ENCODE data around the gene SSTR4. TPM values are rescaled to one million over a fixed set of nuclear protein-coding genes. Genes with fewer than 3 reads are reported as not detected.

Gene SSTR4
- total and polyA plus RNA-seq, 2 of the 13 experiments (the other 11 are each of a cell fraction or from before 2014, with no cell fraction given) = not detected

- TF ChIP-seq ZNF124 (CRISPR knock-in tag; IDR thresholded peaks at IDR 0.05) (no peak), ZNF558 (CRISPR knock-in tag; IDR thresholded peaks at IDR 0.05; ENCODE audit: borderline replicate concordance) (no peak), FOXO1 (CRISPR knock-in tag; IDR thresholded peaks at IDR 0.05) (no peak), ZNF687 (CRISPR knock-in tag; IDR thresholded peaks at IDR 0.05) (no peak)
These were observed 50.4 kb downstream of the SSTR4 start (continued) for GRCh38 chr20:23085436-23086055.

- Histone ChIP-seq H4K20me1 (ENCODE audit: insufficient read depth, low read length) (no peaks in the 10 kb centered on the region), H3K27ac (ENCODE audit: extremely low read length, insufficient read depth, low read length) (no peak within 1 kb of the TSS), H3K9ac (ENCODE audit: insufficient read depth, low read depth, low read length) (no peak within 1 kb of the TSS), H3K79me2 (ENCODE audit: insufficient read depth, low read length) (no peaks in the 10 kb centered on the region), H3K4me3 (replicated peaks in 1 of 3; ENCODE audit: insufficient read depth in 1 of 3, low read depth in 2 of 3, low read length in 3 of 3) (no peak within 1 kb of the TSS), H2AFZ (ENCODE audit: low read length) (no peak within 1 kb of the TSS), H3K27me3 (ENCODE audit: control insufficient read depth in 1 of 2, insufficient read depth in 2 of 2, low read length in 2 of 2) (peaks cover 4 to 19% of the 10 kb centered on the region in 2 experiments; a peak in 4 of 5 replicates), H3K9me3 (ENCODE audit: low read length) (no peaks in the 10 kb centered on the region), H3K4me2 (ENCODE audit: low read depth, low read length) (no peak within 1 kb of the TSS), H3K36me3 (replicated peaks in 1 of 2; ENCODE audit: control insufficient read depth in 1 of 2, insufficient read depth in 2 of 2, low read length in 2 of 2) (no peaks in the 10 kb centered on the region), H3K4me1 (ENCODE audit: insufficient read depth, low read length) (no peaks in the 10 kb centered on the region)
- POLR2A ChIA-PET = no interaction called here
- ATAC-seq (peak; percentile 13; the same call in 2 of the 3 replicates), FAIRE-seq (no peak), DNase-seq (ENCODE audit: low spot score) (no peak)
- WGBS (ENCODE audit: low lambda C conversion rate) = 39% methylated on average over 20 of the region's 28 CpGs
- in situ Hi-C loops (cut with HindIII; ENCODE audit: extremely low pct_ligation_motif_present, low pct_unique_long_range_greater_than_20kb) (no loop called here), intact Hi-C loops (cut with micrococcal nuclease; ENCODE audit: unreplicated experiment) (no loop called here)
- no TSS peak for BruUV-seq (replicated peaks)
- CTCF ChIA-PET (ENCODE audit: low intra/inter-chr PET ratio, low total read pairs) = no interaction called here
- TF ChIP-seq ZC3H4 (CRISPR knock-in tag; IDR thresholded peaks at IDR 0.05; ENCODE audit: borderline replicate concordance) (no peak), ZNF451 (CRISPR knock-in tag; IDR thresholded peaks at IDR 0.05) (no peak), TGIF2 (CRISPR knock-in tag; IDR thresholded peaks at IDR 0.05) (no peak), YY1 (IDR thresholded peaks at IDR 0.05; ENCODE audit: insufficient read depth, insufficient replicate concordance, low read depth, low read length) (no peak), PRMT3 (CRISPR knock-in tag; IDR thresholded peaks at IDR 0.05; ENCODE audit: borderline replicate concordance, low read depth) (no peak), ZNF10 (CRISPR knock-in tag; IDR thresholded peaks at IDR 0.05; ENCODE audit: borderline replicate concordance, low read depth) (no peak), TFDP1 (CRISPR knock-in tag; IDR thresholded peaks at IDR 0.05; ENCODE audit: borderline replicate concordance) (no peak), CREM (IDR thresholded peaks at IDR 0.05) (no peak), CREM (CRISPR knock-in tag; IDR thresholded peaks at IDR 0.05) (no peak), ZNF335 (CRISPR knock-in tag; IDR thresholded peaks at IDR 0.05) (no peak), KAT8 (CRISPR knock-in tag; IDR thresholded peaks at IDR 0.05) (no peak), NRL (CRISPR knock-in tag; IDR thresholded peaks at IDR 0.05; ENCODE audit: borderline replicate concordance) (no peak), IRF9 (CRISPR knock-in tag; IDR thresholded peaks at IDR 0.05; ENCODE audit: borderline replicate concordance) (no peak), SP5 (CRISPR knock-in tag; IDR thresholded peaks at IDR 0.05; ENCODE audit: borderline replicate concordance, low read depth) (no peak)
These were observed 51.0 kb downstream of the SSTR4 start, which contains the start of gene CD93 for GRCh38 chr20:23086056-23086566. Gene CD93 (minus strand): TSS chr20:23086324. CDS start chr20:23086192, 132 bp downstream.

Measured in HepG2 (cell line).